ENCODE data around the gene ESR2.

Gene ESR2

DNA sequence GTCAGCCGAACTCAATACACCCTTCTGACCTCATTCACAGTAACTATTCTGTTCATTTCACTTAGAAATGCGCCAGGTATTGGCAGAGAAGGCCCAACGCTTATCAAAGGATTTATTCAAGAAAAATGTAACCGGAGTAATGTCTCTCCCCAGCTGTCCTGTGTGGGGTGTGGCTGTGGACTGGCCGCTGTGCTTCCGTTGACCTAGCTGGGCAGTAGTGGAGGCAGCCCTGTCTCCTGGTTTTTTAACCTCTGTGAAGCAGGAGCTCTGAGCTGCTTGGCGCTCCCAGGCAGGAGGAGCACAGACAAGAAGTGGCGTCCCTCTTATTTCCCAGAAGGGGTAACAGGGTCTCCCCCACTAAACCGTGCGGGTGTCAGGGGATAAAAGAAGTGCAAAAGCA, 85.2 kb downstream of the ESR2 start:
- no peak for DNase-seq
- in situ Hi-C loops (cut with HindIII; ENCODE audit: low pct_ligation_motif_present, low sequenced_read_pairs), result no loop called here
- Histone ChIP-seq H3K27me3 (replicated peaks) (no peaks in the 10 kb centered on the region), H3K36me3 (replicated peaks) (no peaks in the 10 kb centered on the region), H3K4me3 (ENCODE audit: low read depth, low read length) (no peak overlapping the region), H3K27ac (no peak overlapping the region)
- TF ChIP-seq, protein P1, sequence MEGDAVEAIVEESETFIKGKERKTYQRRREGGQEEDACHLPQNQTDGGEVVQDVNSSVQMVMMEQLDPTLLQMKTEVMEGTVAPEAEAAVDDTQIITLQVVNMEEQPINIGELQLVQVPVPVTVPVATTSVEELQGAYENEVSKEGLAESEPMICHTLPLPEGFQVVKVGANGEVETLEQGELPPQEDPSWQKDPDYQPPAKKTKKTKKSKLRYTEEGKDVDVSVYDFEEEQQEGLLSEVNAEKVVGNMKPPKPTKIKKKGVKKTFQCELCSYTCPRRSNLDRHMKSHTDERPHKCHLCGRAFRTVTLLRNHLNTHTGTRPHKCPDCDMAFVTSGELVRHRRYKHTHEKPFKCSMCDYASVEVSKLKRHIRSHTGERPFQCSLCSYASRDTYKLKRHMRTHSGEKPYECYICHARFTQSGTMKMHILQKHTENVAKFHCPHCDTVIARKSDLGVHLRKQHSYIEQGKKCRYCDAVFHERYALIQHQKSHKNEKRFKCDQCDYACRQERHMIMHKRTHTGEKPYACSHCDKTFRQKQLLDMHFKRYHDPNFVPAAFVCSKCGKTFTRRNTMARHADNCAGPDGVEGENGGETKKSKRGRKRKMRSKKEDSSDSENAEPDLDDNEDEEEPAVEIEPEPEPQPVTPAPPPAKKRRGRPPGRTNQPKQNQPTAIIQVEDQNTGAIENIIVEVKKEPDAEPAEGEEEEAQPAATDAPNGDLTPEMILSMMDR (IDR thresholded peaks at IDR 0.05; ENCODE audit: low read depth, low read length, missing control alignments), result no peak

GRCh38 chr14:64208261-64208660, 85.9 kb downstream of the ESR2 start:
- TF ChIP-seq, protein P1 (IDR thresholded peaks at IDR 0.05; ENCODE audit: low read depth, low read length, missing control alignments), result no peak
- in situ Hi-C loops (cut with HindIII; ENCODE audit: low pct_ligation_motif_present, low sequenced_read_pairs), result no loop called here
- Histone ChIP-seq H3K27ac (no peak overlapping the region), H3K27me3 (replicated peaks) (no peaks in the 10 kb centered on the region), H3K36me3 (replicated peaks) (no peaks in the 10 kb centered on the region), H3K4me3 (ENCODE audit: low read depth, low read length) (no peak overlapping the region)
- DNase-seq, result no peak

DNA sequence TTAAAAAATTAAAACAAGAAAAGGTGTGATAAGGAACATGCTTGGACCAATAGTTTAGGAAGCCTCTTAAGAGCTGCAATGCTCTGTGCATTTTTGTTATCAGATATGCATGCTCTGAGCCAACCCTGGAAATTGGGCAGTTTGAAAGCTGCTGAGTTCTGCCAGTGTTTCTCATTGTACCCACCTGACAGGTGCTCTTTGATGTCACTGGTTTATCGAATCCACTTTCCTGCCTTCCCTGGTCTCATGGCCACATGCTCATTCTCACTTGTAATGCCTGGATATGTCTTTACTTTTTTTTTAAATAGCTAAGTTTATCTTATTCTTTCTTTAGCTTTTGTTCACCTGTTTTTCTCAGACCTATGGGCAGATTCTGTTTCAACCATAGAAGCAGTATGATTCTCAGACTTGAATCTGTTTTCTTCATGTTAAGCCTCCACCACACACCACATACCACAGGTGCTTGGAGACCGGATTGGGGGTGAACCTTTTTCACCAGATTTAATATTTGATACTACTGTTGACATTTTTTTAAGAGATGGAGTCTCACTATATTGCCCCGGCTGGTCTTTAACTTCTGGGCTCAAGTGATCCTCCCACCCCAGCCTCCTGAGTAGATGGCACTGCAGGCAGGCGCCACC, 90.7 kb downstream of the ESR2 start:
- H3K27me3 ChIP-seq (replicated peaks), result no peaks in the 10 kb centered on the region
- H3K4me3 ChIP-seq (ENCODE audit: low read depth, low read length), result no peak overlapping the region
- H3K27ac ChIP-seq, result no peak overlapping the region
- DNase-seq, result no peak
- H3K36me3 ChIP-seq (replicated peaks), result no peaks in the 10 kb centered on the region
- in situ Hi-C loops (cut with HindIII; ENCODE audit: low pct_ligation_motif_present, low sequenced_read_pairs), result no loop called here
- TF ChIP-seq, protein P1 (IDR thresholded peaks at IDR 0.05; ENCODE audit: low read depth, low read length, missing control alignments), result no peak

GRCh38 chr14:64202716-64203115, 91.5 kb downstream of the ESR2 start:
- Histone ChIP-seq H3K4me3 (ENCODE audit: low read depth, low read length) (no peak overlapping the region), H3K27ac (no peak overlapping the region), H3K36me3 (replicated peaks) (no peaks in the 10 kb centered on the region), H3K27me3 (replicated peaks) (no peaks in the 10 kb centered on the region)
- TF ChIP-seq, protein P1 (IDR thresholded peaks at IDR 0.05; ENCODE audit: low read depth, low read length, missing control alignments), result no peak
- in situ Hi-C loops (cut with HindIII; ENCODE audit: low pct_ligation_motif_present, low sequenced_read_pairs), result no loop called here
- no peak for DNase-seq

- no peak overlapping the region for H3K4me3 ChIP-seq (ENCODE audit: low read depth, low read length)
- H3K27ac ChIP-seq, result no peak overlapping the region
- no peaks in the 10 kb centered on the region for H3K36me3 ChIP-seq (replicated peaks)
- DNase-seq, result no peak
- TF ChIP-seq, protein P1 (IDR thresholded peaks at IDR 0.05; ENCODE audit: low read depth, low read length, missing control alignments), result no peak
- H3K27me3 ChIP-seq (replicated peaks), result no peaks in the 10 kb centered on the region
- in situ Hi-C loops (cut with HindIII; ENCODE audit: low pct_ligation_motif_present, low sequenced_read_pairs), result no loop called here
Measured at GRCh38 chr14:64201921-64202545, 92.1 kb downstream of the ESR2 start.

DNA sequence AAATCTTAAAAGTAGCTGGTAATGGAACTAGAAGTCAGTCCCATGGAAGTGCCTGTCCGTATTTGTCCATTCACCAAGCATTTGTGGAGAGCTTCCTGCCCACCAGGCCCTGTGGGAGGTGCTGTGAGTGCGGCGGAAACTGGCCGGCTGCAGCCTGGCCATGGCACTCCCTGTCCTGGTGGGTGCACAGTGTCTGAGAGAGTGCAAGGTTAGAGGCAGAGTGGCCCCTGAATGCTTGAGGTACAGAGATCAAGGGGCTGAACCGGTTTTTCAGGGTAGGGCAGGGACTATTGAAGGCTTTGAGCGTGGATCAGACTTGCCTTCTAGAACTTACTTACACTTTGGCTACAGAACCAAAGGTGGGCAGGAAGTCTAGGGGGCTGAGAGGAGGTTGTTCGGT, 92.9 kb downstream of the ESR2 start:
- H3K36me3 ChIP-seq (replicated peaks), result no peaks in the 10 kb centered on the region
- H3K4me3 ChIP-seq (ENCODE audit: low read depth, low read length), result no peak overlapping the region
- TF ChIP-seq, protein P1 (IDR thresholded peaks at IDR 0.05; ENCODE audit: low read depth, low read length, missing control alignments), result no peak
- no peaks in the 10 kb centered on the region for H3K27me3 ChIP-seq (replicated peaks)
- no peak overlapping the region for H3K27ac ChIP-seq
- no peak for DNase-seq
- in situ Hi-C loops (cut with HindIII; ENCODE audit: low pct_ligation_motif_present, low sequenced_read_pairs), result no loop called here

All from brain microvascular endothelial cell (primary cell).